GM23338 (cell line): Measurements from ENCODE around the gene CDK2.

Source experiments
- CREB1 ChIP-seq: fragments of 250-450 bp; sonication (Bioruptor Pico); IDR thresholded peaks from 2 replicates; pipeline ENCODE4 v1.5.0; 2020; ENCODE audit warnings: low read depth, mild to moderate bottlenecking, moderate library complexity
- EZH2 ChIP-seq: fragments of 200-600 bp; sonication (generic); IDR thresholded peaks from one replicate; pipeline ENCODE4 v1.8.0; 2017; ENCODE audit warnings: antibody characterized with exemption, mild to moderate bottlenecking, low read depth; ENCODE audit not compliant: unreplicated experiment
- POLR2AphosphoS5 ChIP-seq: IDR thresholded peaks from 2 replicates; pipeline ENCODE4 v1.6.1; 2016; ENCODE audit warnings: antibody characterized with exemption, low read depth
- TF ChIP-seq, protein P1 (sequence below), 2 experiments: fragments of 200-600 bp in 1 of 2; sonication (generic) in 1 of 2; conservative IDR thresholded peaks; 2 replicates each; pipeline versions ENCODE4 v1.5.1 to v1.6.1; 2016 to 2017; ENCODE audit warnings: antibody characterized with exemption in 2 of 2, low read depth in 2 of 2, mild to moderate bottlenecking in 2 of 2, moderate library complexity in 1 of 2

- TF ChIP-seq, protein P1, sequence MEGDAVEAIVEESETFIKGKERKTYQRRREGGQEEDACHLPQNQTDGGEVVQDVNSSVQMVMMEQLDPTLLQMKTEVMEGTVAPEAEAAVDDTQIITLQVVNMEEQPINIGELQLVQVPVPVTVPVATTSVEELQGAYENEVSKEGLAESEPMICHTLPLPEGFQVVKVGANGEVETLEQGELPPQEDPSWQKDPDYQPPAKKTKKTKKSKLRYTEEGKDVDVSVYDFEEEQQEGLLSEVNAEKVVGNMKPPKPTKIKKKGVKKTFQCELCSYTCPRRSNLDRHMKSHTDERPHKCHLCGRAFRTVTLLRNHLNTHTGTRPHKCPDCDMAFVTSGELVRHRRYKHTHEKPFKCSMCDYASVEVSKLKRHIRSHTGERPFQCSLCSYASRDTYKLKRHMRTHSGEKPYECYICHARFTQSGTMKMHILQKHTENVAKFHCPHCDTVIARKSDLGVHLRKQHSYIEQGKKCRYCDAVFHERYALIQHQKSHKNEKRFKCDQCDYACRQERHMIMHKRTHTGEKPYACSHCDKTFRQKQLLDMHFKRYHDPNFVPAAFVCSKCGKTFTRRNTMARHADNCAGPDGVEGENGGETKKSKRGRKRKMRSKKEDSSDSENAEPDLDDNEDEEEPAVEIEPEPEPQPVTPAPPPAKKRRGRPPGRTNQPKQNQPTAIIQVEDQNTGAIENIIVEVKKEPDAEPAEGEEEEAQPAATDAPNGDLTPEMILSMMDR (conservative IDR thresholded peaks at IDR 0.05; ENCODE audit: low read depth in 2 of 2): no peak
- TF ChIP-seq POLR2AphosphoS5: no peak
- no peak for TF ChIP-seq EZH2
- no peak for TF ChIP-seq CREB1
Observed at GRCh38 chr12:56004211-56004610, 37.6 kb downstream of the CDK2 start.
